Panc1 (cell line): ENCODE data around the gene MINDY4B.

ENCODE experiments used
- CTCF ChIP-seq: fragments of 450-650 bp; IDR thresholded peaks from 2 replicates; pipeline ENCODE4 v1.5.1; 2017; ENCODE audit warnings: mild to moderate bottlenecking
- POLR2AphosphoS5 ChIP-seq: IDR thresholded peaks from 2 replicates; pipeline ENCODE4 v1.6.1; 2012; ENCODE audit warnings: mild to moderate bottlenecking, low read depth, low read length, moderate library complexity
- REST ChIP-seq, 2 experiments: IDR thresholded peaks; 2 replicates each; pipeline ENCODE4 v1.6.1; 2011 to 2012; ENCODE audit warnings: low read depth in 2 of 2, control low read depth in 1 of 2, low read length in 1 of 2, mild to moderate bottlenecking in 1 of 2, moderate library complexity in 1 of 2; ENCODE audit not compliant: insufficient read depth in 1 of 2
- SIN3A ChIP-seq: IDR thresholded peaks from 2 replicates; pipeline ENCODE4 v1.6.1; 2012; ENCODE audit warnings: low read depth, mild to moderate bottlenecking, low read length, moderate library complexity, borderline replicate concordance; ENCODE audit not compliant: insufficient read depth
- TCF7L2 ChIP-seq: IDR thresholded peaks from 2 replicates; pipeline ENCODE4 v1.6.1; 2011; ENCODE audit warnings: mild to moderate bottlenecking, low read depth, low read length, inconsistent platforms

DNA sequence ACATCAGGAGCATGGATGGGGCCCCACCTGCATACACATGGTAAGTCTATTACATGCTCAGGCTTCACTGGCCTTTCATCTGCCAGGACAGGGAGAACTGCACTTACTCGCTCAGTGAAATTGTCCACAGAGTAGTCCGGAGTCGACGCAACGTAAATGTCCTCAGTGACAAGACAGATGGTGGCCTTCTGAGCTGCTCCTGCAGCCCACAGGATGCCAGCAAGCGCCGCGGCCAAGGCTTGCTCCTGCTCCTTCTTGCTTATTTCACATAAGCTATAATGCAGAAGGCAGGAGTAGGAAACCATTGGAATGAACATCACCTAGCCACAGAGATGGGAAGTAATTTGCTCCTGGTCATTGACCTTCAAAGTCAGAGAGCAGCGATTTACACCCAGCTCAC, 14.4 kb downstream of the MINDY4B start:
- TF ChIP-seq POLR2AphosphoS5 (no peak), CTCF (no peak), SIN3A (no peak), REST (IDR thresholded peaks at IDR 0.05; ENCODE audit: insufficient read depth in 1 of 2, low read depth in 2 of 2, low read length in 1 of 2) (no peak), TCF7L2 (no peak)
